HG03575 (cell line): ENCODE data around the gene SMIM1.
"Not testable (repeated sequence)": the region's sequence is repeated elsewhere in the genome, so short reads cannot be mapped to it uniquely, and the experiment has no call there.

Source experiments
- ATAC-seq: cut with Tn5 transposase; IDR thresholded peaks from one replicate; pipeline ENCODE4 v1.9.1; 2021; ENCODE audit not compliant: unreplicated experiment, insufficient number of reproducible peaks, low FRiP score; ENCODE audit errors: extremely low read depth

SMIM1 gene

GRCh38 chr1:3772715-3773571 lies at the start of gene SMIM1:
Gene SMIM1 (plus strand): TSS chr1:3772749. CDS start chr1:3775374, 2,625 bp downstream.
- ATAC-seq = no peak

GRCh38 chr1:3722846-3723245 lies 49.7 kb upstream of the SMIM1 start:
- ATAC-seq = no peak

GRCh38 chr1:3724416-3725030 lies 48.0 kb upstream of the SMIM1 start:
- ATAC-seq = not testable (repeated sequence)

GRCh38 chr1:3725366-3725765 lies 47.2 kb upstream of the SMIM1 start:
- ATAC-seq = no peak

- ATAC-seq = no peak
Observed at GRCh38 chr1:3727042-3727824, 45.3 kb upstream of the SMIM1 start.

GRCh38 chr1:3727825-3728776 lies 44.4 kb upstream of the SMIM1 start:
- ATAC-seq = no peak

GRCh38 chr1:3729594-3730542 lies 42.7 kb upstream of the SMIM1 start:
- ATAC-seq = no peak

GRCh38 chr1:3730543-3731247 lies 41.9 kb upstream of the SMIM1 start:
- ATAC-seq = no peak

- no peak for ATAC-seq
Observed at GRCh38 chr1:3731583-3732433, 40.7 kb upstream of the SMIM1 start.

- ATAC-seq = no peak
Observed at GRCh38 chr1:3732434-3733093, 40.0 kb upstream of the SMIM1 start.

- no peak for ATAC-seq
Observed at GRCh38 chr1:3733094-3733882, 39.3 kb upstream of the SMIM1 start.

GRCh38 chr1:3733883-3734589 lies 38.5 kb upstream of the SMIM1 start:
- ATAC-seq = no peak

GRCh38 chr1:3734602-3735001 lies 37.9 kb upstream of the SMIM1 start:
- no peak for ATAC-seq

- no peak for ATAC-seq
Observed at GRCh38 chr1:3735027-3735681, 37.4 kb upstream of the SMIM1 start.
